Ramos (cell line): ENCODE measurements around the gene OR5H6.
"Not testable (repeated sequence)": the region's sequence is repeated elsewhere in the genome, so short reads cannot be mapped to it uniquely, and the experiment has no call there.

Source experiments
- in situ Hi-C: fragments of 300-500 bp; cut with MboI; formaldehyde crosslinking; loops from one replicate; pipeline ENCODE4 v1.14.3; 2022; ENCODE audit warnings: low sequenced_read_pairs; ENCODE audit not compliant: unreplicated experiment

OR5H6 gene

DNA sequence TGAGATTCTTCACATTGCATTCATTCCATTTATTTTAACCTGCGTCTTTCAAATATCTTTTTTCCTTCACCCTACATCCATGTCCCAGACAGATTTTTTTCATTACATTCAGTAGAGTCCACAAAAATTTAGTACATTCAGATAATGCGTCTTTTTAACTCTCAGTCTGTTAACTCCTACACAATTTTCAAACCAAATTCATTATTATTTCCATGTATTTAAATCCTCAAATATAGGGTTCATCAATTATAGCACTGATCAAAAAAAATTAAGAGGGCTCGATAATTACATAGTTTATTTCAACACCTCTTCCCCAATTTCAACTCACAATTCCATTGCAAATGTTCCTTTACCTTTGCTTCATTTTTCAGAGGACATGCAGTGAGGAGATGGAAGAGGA is at the start of gene OR5H6:
Gene OR5H6 (plus strand): TSS at position 301 of the 400 bp plus-strand sequence. CDS start 89 bp downstream, at position 390.
- in situ Hi-C loops = no loop called here

DNA sequence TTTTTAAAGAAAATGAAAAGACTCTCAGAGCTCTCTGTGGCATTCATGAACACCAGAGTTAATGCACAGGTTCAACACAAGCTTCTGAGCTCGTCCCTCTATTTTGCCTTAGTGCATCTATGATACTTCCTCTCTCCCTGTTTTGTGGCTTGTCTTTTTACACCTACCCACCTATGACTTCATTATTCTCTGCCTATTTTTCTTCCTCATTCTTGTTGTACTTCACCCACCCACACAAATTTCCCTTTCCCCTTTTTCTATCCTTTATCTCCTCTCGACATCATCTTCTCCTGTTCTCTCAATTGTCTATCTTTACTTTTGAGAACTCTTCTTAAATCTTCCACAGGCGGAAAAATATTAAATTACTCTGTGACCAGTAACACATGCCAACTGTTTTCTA is 49.0 kb upstream of the OR5H6 start:
- in situ Hi-C loops = no loop called here

DNA sequence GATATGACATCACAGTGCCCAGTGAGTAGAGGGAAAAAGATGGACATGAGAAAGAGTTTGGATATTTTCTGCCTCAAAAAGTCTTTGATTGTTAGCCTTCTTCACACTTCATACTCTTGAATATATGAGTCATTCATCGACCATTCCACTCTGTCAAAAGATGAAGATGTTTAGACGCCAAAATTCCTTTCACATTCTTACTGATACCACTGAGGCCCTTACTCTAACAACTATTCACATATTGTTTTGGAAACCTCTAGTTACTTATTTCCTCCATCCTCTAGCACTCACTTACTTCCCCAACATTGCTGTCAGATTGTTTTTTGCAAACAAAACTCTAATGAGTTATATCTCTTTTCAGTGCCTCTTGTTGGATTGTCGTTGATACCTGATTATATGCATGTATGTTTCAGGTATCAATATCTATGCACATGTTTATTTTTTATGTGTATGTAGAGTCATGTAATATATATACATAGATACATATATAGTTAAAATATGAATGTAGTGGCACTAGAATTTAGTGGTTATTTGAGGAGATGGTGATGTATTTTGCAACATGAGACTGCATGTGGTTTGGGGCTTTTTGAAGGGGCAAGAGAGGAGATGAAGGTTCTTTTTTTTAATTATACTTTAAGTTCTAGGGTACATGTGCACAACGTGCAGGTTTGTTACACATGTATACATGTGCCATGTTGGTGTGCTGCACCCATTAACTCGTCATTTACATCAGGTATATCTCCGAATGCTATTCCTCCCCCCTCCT is 40.0 kb upstream of the OR5H6 start:
- in situ Hi-C loops = no loop called here

- in situ Hi-C loops = no loop called here
These were observed 31.6 kb upstream of the OR5H6 start for GRCh38 chr3:98232489-98232888.

- in situ Hi-C loops = no loop called here
These were observed 30.6 kb upstream of the OR5H6 start for GRCh38 chr3:98233468-98233867.

DNA sequence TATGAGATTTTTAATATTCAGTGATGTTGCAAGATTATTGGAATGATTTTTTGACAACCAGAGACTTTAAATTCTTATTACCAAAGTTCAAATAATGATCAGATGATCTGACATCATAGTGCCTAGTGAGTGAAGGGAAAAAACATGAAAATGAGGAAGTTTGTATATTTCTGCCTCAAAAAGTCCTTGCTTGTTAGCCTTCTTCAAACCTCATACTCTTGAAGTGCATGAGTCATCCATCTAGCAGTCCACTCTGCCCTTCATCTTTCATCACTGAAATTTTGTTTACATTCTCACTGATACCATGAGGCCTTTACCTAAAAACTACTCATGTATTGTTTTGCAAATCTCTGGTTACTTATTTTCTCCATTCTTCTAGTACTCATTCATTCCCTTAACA is 23.9 kb upstream of the OR5H6 start:
- in situ Hi-C loops = no loop called here

- in situ Hi-C loops = no loop called here
These were observed 21.9 kb upstream of the OR5H6 start for GRCh38 chr3:98242155-98242554.

- in situ Hi-C loops = no loop called here
These were observed 20.2 kb upstream of the OR5H6 start for GRCh38 chr3:98243843-98244242.

- in situ Hi-C loops = no loop called here
These were observed 17.9 kb upstream of the OR5H6 start for GRCh38 chr3:98246142-98246541.

GRCh38 chr3:98256026-98256425 is 8.0 kb upstream of the OR5H6 start:
- in situ Hi-C loops = not testable (repeated sequence)

GRCh38 chr3:98259707-98260106 is 4.3 kb upstream of the OR5H6 start:
- in situ Hi-C loops = no loop called here

GRCh38 chr3:98262046-98262445 is 2.0 kb upstream of the OR5H6 start:
- in situ Hi-C loops = no loop called here

DNA sequence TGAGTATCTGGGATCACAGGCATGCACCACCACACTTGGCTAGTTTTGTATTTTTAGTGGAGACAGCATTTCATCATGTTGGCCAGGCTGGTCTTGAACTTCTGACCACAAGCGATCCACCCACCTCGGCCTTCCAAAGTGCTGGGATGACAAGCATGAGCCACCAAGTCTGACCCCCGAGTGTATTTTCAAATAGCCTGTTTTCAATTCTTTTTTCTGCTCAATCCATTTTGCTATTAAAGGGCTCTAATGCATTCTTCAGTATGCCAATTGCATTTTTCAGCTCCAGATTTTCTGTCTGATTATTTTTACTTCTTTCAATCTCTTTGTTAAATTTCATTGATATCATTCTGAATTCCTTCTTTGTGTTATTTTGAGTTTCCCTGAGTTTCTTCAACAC is 5.8 kb downstream of the OR5H6 start:
- in situ Hi-C loops = no loop called here

GRCh38 chr3:98272126-98272525 is 8.1 kb downstream of the OR5H6 start:
- in situ Hi-C loops = no loop called here

- in situ Hi-C loops = no loop called here
These were observed 10.9 kb downstream of the OR5H6 start for GRCh38 chr3:98274914-98275313.

GRCh38 chr3:98282205-98282604 is 18.2 kb downstream of the OR5H6 start, which contains the start of gene OR5H2:
OR5H2 (plus strand) TSS chr3:98282505; CDS start chr3:98282903, 398 bp downstream.
- in situ Hi-C loops = no loop called here

DNA sequence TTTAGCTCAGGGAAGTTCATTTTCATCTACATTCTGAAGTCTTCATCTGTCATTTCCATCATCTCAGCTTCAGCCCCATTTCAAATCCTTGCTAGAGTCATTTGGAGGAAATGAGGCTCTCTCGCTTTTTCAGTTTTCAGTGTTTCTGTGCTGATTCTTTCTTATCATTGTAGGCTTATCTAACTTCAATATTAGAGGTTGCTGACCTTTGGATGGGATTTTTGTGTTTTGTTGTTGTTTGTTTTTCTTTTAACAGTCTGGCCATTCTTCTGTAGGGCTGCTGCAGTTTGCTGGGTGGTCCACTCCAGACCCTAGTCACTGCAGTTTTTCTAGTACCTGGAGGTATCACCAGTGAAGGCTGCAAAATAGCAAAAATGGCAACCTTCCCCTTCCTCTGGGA is 26.9 kb downstream of the OR5H6 start:
- in situ Hi-C loops = no loop called here

DNA sequence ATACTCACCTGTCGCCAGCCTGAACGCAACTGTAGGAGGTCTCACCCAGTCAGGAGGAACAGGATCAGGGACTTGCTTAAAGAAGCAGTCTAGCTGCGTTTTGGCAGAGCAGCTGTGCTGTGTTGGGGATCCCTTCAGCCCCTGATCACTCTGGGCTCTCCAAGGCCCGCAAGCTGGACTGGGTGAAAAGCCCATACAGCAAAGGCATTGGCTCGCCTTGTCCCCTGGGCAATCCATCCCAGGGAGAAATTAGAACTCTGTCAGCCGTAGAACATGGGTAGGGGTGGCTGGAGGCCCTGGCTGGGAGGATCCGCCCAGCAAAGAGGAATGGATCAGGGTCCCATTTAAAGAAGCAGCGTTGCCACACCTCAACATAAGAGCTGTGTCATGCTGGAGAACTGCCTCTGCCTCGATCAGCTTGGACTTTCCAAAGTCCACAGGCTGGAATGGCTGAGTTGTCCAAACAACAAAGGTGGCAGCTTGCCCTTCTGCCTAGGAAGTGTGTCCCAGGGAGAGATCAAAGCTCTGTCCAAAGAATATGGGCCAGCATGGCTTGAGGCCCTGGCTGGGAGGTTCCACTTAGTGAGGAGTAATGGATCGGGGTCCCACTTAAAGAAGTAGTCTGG is 27.4 kb downstream of the OR5H6 start:
- in situ Hi-C loops = no loop called here
